Stimulated activated CD4-positive, alpha-beta T cell treated with anti-CD3 and anti-CD28 coated beads, Interleukin-15, amount 100 ng/mL, for 24 hours (primary cell): ENCODE data around the gene LGALSL.

Experiments used
- DNase-seq: peaks from one replicate; pipeline ENCODE4 v3.0.0-alpha.2; 2020

Gene LGALSL

DNA sequence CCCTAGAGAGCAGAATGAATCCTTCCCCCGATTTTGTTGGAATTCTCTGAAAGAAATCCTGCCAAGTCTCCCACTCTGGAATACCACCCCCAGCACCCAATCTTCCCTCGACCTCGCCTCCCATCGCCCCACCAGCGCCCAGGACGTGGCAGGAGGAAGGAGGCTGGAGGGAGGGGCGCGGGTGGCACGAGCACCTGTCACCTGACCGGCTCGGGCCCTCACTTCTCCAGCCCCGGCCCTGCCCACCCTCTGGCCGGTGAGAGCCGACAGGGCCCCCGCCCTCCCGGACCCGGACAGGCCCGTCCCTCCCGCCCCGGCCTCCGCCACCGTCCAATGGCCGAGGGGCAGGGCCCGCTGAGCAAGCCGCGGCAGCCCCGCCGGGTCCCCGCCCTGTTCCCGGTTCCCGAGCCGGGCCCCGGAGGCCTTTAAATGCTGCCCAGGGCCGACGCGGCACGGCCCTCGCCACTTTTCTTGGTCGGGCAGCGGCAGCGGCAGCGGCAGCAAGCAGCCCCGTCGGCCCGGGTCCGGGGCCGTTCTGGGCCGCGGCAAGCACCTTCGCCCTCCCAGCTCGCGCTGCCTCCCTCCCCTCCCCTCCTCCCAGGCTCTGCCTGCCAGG, at the start of gene LGALSL:
TSS of gene LGALSL (plus strand) at position 393 of the 616 bp plus-strand sequence. CDS start 384 bp downstream, outside the sequence.
- no peak for DNase-seq

DNA sequence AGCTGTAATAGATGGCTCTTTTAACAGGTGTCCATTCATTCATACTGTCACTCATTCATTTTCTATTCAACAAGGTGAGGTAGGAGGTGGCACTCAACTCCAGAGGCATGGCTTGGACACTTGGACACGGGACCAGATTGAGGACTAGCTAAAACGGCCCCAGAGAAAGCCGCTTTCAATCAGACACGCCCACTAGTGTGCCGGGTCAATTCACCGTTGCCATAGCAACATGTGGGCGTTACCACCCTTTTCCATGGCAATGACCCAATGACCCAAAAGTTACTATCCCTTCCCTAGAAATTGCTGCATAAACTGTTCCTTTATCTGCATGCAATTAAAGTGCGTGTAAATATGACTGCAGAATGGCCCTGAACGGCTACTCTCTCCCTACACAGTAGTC, 49.2 kb upstream of the LGALSL start:
- DNase-seq: no peak

DNA sequence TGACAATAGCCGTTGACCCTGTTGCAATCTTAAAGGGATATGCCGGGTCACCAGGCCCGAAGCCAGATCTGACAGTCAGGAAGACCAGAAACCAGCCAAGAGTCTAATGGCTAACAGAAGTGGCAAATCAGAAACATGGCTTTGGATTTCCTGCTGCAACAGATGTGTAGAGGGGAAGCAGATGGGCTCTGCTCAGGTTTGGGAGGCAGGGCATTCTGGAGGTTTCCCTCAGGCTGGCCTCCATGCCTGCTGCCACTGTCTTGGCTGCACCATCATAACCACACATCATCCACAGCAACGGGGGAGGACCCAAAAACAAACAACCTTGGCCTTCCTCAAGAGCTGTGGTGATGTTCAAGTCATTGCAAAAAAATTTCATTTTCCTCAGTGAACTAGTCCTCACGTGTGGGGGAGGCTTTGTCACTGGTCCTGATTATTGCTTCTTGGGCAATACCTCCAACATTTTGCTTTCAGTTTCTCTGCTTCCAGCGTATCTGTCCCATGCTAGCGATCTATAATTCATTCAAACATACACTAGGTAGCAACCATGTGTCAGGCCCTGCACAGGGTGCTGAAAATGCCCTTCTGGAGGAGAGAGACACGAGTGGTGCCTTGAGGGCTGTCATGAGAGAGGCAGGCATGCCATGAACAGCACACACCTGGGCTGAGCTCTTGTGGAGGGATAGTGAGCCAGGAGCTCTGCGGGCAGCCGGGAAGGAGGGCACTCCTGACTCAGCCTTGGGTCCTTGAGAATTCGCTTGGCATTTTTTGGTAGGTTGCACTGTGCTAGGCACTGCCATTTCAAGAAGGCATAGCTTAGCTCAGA, 48.2 kb upstream of the LGALSL start:
- no peak for DNase-seq

DNA sequence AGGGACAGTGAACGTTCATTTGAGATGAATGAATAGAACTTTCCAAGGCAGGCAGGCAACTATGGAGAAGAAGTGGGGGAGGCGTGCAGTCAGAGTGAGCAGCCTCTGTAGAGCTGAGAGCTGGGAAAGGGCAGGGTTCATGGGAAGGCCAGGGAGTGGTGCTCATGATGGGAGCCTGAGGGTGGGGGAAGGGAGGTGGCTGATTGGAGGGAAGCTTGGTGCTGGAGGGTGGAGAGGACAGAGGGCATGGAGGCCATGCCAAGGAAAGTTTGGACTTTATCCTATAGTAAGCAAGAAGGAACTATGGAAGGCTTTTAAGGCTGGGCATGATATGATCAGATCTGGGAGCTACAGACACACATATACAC, 47.6 kb upstream of the LGALSL start:
- DNase-seq: no peak

DNA sequence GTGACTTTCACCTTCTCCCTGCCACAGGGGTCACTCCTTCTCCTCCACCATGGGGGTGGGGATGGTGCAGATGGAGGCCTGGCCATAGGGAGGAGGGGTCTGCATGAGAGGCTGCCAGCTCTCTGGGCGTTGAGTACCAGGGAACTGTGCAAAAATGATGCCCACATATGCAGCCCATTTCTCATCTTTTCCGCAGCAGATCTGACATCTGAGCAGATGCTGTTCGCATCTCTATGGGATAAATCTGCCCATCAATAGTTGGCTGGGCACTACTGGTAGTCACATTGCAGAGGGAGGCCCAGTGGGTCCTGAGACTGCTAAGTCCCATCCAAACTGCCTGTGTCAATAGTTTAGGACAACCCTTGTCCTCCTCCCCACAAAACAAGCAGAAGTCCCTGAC, 45.9 kb upstream of the LGALSL start:
- DNase-seq: no peak

DNA sequence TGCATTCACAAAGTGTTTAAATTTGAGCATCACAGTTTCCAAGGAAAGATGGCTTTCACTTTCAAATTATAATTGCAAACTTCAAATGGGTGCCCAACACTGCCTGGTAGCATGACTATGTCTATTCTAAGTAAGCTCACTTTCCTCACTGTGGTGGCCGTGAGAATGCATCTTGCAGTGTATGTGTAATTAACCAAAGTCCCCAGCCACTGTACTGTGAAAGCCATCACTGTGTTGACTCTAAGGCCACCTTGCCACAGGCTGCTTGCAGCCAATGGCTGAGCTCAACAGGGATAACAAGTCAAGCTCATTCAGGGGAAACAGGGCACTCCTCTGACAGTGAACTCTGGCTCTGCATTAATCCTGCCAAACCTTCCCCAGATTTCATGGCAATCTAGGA, 43.3 kb upstream of the LGALSL start:
- DNase-seq: peak; percentile 4

DNA sequence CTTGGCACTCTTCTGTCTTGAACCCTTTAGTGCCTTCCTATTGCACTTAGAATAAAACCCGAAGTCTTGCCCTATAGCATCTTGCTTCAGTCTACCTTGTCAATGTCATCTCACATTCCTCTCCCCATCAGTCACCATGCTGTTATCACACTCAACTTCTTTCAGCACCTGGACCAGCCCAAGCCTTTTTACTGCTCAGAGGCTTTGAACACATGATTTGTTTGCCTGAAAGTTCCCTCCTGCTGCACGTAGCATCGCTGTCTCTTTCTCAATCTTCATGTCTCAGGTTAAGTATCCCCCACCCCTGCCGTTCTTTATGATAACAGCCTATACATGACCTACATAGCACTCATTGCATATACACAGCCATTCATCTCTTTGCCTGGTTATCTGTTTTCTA, 41.3 kb upstream of the LGALSL start:
- no peak for DNase-seq

DNA sequence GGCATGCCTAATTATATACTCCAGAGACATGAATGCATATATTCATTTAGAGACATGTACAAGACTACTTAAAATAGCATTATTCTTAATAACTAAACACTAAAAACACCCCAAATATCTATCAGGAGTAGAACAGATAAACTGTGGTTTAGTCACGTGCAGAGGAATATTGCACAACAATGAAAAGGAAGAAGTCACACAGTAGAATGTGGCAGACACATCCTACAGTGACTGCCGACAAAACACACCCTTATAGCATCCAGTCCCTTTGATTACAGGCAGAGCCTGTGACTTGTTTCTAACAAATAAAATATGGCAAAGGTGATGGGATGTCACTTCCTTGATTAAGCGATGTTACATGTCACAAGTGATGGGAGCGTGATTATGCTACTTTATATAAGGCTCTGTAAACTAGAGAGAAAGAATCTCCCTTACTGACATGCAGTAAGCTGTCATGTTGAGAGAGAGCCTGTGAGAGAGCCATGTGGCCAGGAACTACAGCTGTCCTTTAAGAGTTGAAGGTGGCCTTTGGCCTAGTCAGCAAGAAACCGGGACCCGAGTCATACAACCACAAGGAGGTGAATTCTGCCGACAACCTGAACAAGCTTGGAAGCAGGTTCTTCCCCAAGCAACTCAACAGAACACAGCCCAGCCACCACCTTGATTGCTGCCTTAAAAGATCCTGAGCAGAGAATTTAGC, 39.1 kb upstream of the LGALSL start:
- DNase-seq: no peak

DNA sequence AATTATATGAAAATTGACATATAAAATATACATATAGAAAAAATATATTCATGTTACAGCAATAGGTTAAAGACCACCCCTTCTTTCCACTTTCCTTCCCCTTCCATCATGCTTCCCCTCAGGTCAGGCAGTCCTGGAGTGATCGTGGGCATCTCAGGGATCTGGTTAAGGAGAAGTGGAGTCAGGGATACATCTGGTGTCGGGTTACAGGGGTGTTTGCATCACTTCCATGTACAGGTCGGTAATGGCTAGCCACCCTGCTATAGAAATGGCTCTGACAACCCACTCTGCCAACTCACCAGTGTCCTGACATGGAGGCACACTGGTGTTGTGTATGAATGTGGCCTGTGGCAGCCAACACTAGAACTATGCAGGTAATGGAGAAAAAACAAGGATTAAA, 36.3 kb upstream of the LGALSL start:
- no peak for DNase-seq

DNA sequence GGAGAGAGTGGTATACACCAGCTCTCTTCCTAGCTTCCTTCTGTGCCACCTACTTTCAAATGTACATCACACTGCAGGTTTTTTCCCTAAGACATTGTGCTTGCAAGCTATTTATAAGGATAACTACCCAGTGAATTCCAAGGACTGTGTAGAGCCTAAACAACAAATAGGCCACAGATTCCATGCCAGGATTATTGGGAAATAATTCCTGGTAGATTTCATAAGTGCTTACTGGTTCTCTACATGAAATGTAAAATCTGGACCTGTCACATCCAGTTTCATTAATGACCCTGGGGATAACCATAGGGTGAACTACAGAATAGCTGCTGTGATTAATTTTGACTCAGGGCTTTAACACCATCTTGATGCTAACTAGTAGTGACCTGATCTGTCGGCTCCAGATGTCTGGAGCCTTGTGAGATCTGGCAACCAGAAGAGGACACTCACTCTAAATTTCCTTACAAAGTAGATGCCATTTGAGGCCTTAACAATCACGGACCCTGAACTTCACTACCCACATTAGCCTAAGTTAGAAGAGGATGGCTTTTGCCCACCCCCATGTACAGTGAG, 34.3 kb upstream of the LGALSL start:
- no peak for DNase-seq

DNA sequence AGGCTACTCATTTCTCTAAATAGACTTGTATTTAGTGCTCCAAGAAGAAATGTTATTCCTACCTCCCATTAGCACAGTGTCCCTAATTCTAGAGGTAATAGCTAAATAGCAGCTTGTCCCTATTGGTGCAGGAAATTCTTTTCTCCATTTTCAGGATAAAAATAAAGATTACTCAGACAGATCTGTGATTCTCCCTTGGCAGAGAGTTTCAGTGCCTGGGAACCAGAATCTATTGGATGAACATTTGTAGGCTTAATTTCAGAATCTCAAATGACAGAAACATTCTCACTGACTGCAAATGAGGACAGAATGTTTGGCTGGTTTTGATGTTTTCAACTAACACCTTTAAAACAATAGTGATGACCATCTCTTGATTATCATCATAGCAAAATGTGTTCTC, 33.3 kb upstream of the LGALSL start:
- no peak for DNase-seq

DNA sequence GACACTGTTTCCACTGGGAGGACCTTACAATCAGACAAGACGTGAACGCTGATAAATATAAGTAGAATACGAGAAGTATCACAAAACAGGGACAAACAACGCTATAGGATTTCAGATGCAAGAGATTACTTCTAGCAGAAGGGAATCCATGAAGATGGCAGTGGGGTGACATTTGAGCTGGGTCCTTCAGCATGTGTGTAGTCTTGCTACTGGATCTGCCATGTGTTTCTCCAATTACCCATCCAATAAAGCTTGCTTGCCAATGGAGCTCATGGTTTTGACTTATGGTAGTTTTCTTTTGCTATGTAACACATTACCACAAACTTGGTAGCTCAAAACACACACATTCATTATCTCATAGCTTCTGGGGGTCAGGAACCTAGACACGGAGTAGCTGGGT, 32.8 kb upstream of the LGALSL start:
- DNase-seq: no peak

DNA sequence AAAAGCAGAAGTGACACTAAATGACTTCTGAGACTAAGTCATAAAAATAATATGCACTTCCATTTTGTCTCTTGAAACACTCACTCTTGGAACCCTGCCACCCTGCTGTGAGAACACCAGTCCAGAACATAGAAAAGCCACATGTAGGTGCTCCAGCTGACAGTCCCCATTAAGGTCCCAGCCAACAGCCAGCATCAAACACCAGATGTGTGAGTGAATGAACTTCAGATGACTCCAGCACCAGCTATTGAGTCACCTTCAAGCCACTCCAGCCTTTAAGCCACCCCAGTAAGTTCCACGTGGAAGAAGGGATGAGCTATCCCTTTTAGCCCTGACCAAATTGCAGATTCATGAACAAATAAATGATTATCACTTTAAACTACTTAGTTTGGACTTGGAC, 31.5 kb upstream of the LGALSL start:
- no peak for DNase-seq

DNA sequence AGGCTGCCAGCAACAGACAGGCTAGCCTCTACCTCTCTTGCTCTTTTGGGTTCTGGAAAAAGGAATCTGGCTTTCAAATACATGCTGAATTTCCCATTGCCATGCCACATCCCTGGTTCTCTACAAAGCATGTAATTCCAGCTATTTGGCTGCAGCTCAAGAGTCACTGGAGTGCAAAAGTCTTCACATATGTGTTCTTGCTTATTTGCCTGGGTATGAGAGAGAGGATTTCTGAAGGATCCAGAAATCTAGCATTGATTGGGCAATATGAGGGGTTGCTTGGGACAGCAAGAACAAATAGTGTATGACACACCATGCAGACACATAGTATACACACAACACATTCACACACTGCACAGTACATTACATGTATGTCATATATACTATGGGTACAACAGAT, 30.7 kb upstream of the LGALSL start:
- no peak for DNase-seq

DNA sequence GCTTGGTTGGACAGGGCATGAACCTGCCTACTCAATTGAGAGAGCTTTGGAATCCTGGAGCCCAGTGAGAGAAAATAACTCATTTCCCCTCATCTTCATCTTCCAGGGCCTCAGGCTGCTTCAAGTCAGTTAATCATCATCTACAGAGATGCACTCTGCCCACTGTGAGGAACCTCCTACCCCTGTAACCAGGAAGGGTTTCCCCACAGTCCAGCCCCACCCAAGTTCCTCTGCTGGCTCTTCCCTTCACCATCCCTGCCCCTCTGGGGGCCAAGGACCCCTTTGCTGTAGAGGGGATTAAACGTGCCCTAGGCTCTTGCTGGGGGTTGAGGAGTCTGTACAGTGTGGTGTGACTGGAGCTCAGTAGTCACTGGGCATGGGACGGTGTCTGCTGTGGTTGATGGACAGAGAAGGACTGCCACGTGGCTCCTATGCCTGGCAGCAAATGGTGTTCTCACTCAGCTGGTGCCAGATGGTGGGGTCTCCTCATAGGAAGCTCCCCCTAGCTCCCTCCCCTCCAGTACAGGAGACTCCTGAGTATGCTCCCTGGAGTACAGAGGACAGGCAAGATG, 29.5 kb upstream of the LGALSL start:
- no peak for DNase-seq

DNA sequence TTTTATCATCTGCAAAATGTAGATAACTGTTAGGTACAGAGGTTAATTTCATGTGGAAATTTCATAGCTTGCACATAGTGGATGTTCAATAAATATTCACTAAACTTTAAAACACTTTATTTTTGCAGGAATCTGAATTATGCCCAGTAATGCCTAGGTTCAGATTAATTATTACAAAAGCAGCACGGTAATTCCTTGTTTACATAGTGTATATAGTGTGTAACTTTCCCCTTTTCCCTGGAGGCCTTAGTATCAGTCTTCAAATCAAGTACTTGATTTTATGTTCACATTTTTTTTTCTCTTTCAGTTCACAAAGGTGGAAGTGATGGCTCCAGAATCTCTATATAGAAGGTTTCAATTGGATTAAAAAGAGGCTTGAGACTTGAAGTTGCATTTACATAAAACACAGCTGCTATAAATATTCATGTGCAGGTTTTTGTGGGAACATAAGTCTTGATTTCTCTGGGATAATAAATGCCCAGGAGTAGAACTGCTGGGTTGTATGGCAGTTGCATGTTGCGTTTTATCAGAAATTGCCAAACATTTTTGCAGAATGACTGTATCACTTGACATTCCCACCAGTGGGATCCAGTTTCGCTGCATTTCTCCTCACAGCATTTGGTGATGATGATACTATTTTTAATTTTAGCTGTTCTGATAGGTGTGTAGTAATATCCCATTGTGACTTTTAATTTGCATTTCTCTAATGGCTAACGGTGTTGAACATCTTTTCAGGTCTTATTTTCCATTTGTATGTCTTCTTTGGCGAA, 27.6 kb upstream of the LGALSL start:
- no peak for DNase-seq

DNA sequence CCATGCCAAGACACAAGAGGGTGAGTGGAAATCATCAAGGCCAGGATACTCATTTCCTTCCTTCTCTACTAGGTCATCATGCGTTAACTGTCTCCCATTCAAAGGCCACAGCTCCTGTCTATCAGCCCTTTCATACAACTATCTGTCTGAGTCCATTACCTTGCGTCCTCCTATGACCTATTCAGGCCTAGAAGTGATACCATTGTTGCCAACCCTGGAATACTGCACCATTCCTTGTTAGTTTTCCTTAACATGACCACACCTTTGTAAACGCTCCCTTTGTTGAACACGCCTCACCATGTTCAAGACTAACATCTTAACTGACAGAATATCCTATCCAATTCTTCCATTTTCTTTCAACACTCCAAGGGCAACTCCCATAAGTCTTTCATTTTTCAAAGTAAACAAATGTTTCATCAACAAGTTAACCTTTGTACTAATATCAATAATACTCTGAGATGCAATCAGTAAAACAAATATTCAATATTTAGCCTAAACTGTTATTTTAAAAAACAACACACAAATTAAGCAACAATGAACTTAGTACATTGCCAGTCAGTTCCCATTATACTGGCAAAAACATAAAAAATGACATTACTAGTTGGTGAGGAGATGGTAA, 19.8 kb upstream of the LGALSL start:
- DNase-seq: no peak

DNA sequence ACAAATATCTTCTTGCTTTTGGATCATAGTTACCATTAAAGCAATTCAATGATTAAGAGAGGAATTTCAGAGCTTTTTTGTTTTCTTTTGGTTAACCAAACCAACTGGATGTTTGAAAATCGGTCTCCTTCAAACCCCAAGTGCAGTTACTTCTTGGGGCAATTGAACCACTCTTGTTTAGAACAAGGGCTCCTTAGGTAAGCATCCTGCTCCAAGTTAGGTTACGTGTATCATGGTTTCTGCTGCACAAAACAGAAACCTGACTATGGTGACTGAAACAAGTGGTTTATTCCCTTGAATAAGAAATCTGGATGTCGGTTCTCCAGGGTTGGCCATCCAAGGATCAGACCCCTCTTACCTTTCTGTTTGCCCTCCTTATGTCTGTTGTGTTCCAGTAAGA, 16.1 kb upstream of the LGALSL start:
- DNase-seq: no peak

DNA sequence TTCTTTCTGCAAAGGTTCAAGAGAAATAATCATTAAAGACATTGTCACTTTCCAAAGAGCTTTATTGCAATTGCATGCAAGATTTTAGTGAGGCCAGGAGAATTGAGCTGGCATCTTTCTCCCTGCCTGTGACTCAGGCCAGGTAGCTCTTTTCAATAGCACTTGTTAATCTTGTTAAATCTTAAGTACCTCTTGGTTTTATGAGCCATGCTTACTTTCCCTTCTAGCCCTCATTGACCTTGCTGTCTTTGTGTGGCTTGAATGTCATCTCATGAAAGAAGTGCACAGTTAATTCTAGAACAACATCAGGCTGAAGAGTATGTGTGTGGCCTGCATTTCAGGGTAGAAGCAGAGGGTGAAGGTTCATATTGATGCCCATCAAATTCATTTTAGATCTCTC, 14.8 kb upstream of the LGALSL start:
- no peak for DNase-seq

DNA sequence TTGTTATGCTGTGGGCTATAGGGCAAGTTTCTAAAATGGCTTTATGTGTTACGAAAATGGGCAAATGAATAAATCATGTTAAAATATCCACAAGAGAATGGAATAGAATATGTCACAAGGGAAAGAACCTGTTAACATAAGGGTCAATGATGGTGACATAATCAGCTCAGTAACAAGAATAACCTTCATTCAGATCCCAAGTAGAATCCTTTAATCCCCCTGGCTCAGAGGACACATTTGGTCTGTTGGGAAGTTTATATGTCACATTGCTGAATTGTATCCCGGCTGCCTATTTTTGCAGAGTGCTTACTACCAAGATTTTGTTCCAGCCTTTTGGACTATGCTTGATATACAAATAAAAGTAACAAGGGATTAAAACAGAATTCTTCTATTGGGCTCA, 13.1 kb upstream of the LGALSL start:
- DNase-seq: no peak

DNA sequence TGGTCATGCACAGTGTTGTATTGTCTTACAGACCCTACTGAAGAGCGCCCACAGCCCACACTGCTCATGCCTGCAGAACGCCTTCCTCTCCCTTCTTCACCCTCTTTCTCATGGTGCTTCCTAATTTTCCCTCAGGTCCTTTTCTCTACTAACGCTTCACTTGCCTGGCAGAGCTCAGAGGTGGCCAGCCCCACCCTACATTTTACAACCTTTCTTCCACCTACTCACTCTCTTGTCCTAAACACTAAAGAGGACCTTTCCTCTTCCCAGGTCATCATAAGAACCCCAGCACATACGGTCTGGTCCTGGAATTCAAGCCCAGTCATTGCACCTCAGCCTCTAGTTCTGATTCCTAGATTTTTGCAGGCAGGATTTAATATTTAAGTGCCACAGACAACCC, 11.7 kb upstream of the LGALSL start:
- DNase-seq: no peak

DNA sequence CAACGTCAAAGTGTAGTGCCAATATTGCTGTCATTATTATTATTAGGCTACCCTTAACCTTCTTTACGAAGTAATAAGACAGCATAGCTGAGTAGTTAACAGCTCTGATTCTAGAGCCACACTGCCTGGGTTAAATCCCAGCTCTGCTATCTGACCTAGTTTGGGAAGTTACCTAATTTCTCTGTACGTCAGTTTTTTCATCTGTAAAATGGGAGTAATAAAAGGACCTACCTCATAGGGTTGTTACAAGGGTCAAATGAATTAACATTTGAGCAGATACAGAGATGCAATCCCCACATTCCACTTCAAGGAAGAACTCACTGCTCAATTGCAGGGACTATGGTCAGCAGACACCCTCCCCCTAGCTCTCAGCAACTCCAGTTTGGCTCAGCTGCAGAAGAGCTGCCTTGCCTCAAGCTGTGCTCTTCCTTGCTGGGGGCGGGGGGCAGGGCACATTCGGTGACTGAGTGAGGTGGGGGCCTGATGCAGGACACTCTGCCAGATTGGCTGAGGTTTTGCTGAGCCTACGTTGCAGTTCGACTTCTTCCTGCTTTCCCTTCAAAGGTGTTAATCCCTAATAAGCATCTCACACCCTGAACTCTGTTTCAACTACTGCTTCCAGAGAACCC, 11.0 kb upstream of the LGALSL start:
- no peak for DNase-seq
